ENCODE measurements around the gene TP53BP2. TPM values are rescaled to one million over a fixed set of nuclear protein-coding genes. Genes with fewer than 3 reads are reported as not detected.
"Not testable (repeated sequence)": the region's sequence is repeated elsewhere in the genome, so short reads cannot be mapped to it uniquely, and the experiment has no call there.

TP53BP2 gene
- total RNA-seq, 4 donors from 2014 or later: 33.7 to 65.9 (median 48.6) TPM

DNA sequence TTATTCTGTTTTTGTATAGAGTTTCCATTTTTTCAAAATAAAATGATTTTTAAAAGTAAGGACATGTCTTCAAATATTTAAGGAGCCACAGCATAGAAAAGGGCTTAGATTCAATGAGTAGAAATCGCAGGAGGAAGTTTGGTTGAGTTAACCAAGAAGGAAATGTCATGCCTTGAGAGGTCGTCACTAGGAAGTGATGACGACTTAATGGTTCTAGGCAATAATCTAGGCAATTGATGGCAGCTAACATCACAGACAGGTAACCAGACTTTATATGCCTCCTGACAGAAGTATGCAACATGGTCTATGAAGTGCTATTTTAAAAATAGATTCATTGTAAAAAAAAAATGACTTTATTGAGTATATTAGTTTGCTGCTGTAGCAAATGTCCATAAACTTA lies 32.1 kb upstream of the TP53BP2 start:
- ATAC-seq (ENCODE audit: low FRiP score) (no peak), DNase-seq (ENCODE audit: low spot score) (no peak)
- TF ChIP-seq, protein P1, sequence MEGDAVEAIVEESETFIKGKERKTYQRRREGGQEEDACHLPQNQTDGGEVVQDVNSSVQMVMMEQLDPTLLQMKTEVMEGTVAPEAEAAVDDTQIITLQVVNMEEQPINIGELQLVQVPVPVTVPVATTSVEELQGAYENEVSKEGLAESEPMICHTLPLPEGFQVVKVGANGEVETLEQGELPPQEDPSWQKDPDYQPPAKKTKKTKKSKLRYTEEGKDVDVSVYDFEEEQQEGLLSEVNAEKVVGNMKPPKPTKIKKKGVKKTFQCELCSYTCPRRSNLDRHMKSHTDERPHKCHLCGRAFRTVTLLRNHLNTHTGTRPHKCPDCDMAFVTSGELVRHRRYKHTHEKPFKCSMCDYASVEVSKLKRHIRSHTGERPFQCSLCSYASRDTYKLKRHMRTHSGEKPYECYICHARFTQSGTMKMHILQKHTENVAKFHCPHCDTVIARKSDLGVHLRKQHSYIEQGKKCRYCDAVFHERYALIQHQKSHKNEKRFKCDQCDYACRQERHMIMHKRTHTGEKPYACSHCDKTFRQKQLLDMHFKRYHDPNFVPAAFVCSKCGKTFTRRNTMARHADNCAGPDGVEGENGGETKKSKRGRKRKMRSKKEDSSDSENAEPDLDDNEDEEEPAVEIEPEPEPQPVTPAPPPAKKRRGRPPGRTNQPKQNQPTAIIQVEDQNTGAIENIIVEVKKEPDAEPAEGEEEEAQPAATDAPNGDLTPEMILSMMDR (IDR thresholded peaks at IDR 0.05): no peak

DNA sequence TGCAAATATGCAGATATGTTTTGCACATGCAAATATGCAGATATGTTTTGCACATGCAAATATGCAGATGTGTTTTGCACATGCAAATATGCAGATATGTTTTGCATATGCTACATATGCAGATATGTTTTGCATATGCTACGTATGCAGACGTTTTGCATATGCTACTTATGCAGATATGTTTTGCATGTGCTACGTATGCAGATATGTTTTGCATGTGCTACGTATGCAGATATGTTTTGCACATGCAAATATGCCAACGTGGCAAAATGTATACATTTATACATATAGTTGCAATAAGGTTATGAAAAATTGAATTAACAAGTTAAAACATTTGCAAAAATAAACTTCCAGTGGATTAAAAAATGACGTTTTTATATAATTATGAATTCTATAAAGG lies 30.8 kb upstream of the TP53BP2 start:
- no peak for ATAC-seq (ENCODE audit: low FRiP score)
- DNase-seq (ENCODE audit: low spot score): no peak
- TF ChIP-seq, protein P1 (IDR thresholded peaks at IDR 0.05): no peak

DNA sequence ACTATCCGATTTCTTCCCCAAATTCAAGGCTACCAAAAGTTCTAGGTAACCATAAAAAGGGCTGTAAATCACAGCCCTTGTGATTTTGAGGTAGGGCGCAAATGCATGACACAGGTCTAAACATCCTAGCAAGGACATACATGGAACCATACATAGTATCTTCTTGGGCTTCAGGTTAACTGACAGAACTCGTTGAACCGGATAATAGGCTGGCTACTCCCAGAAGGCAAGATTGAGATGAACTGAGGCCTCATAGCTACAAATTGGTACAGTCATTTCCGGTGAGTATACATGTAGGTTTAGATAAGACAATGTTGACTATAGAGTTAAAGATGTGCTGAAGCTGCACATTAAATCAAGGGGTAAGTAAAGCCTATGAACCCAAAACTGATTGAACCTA lies 27.3 kb upstream of the TP53BP2 start:
- no peak for ATAC-seq (ENCODE audit: low FRiP score)
- no peak for DNase-seq (ENCODE audit: low spot score)
- TF ChIP-seq, protein P1 (IDR thresholded peaks at IDR 0.05): no peak

DNA sequence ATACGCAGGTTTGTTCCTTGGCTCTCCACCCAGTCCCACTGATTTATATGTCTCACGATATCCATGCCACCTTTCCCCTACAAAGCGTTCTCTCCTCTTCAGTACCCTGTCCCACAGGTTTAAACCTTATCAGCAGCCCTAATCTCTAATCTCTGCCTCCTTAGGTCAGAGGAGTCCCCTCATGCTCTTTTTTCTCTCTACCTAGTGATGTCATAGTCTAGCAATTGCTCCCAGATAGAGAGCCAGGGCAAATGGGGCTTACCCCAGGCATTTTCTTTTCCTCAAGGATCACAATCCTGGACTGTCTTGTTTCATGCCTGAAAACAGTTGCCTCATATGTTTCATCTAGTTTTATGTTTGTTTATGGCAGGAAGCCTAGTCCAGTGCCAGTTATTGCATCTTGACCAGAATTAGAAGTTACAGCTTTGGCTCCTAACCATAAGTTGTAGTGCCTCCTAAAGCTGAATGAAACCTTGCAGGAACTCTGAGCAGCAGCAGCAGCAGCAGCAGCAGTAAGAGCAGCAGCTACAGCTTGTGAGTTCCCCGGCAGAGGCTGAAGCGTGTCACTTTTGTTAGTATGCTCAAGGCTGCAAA lies 26.7 kb upstream of the TP53BP2 start:
- ATAC-seq (ENCODE audit: low FRiP score): no peak

DNA sequence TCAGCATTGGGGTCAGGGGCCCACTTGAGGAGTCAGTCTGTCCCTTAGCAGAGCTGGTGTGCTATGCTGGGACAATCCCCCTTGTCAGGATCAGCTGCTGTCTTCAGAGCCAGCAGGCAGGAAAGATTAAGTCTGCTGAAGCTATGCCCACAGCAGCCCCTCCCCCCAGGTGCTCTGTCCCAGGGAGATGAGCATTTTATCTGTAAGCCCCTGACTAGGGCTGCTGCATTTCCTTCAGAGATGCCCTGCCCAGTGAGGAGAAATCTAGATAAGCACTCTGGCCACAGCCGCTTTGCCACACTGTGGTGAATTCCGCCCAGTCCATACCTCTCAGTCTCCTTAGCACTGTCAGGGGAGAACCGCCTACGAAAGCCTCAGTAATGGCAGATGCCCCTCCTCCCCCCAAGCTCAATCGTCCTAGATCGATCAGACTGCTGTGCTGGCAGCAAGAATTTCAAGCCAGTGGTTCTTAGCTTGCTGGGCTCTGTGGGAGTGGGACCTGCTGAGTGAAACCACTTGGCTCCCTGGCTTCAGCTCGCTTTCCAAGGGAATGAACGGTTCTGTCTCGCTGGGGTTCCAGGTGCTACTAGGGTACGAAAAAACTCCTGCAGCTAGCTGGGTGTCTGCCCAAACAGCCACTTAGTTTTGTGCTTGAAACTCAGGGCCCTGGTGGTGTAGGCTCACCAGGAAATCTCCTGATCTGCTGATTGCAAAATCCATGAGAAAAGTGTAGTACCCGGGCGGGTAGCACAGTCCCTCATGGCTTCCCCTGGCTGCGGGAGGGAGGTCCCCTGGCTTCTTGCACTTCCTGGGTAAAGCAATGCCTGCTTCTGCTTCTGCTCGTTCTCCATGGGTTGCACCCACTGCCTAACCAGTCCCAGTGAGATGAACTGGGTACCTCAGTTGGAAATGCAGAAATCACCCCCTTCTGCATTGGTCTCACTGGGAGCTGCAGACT lies 25.1 kb upstream of the TP53BP2 start:
- DNase-seq (ENCODE audit: low spot score) (no peak), ATAC-seq (ENCODE audit: low FRiP score) (no peak)
- TF ChIP-seq, protein P1 (IDR thresholded peaks at IDR 0.05): no peak

More for the DNA sequence above, 26.7 kb upstream of the TP53BP2 start:
- no peak for DNase-seq (ENCODE audit: low spot score)
- TF ChIP-seq, protein P1 (IDR thresholded peaks at IDR 0.05): no peak

DNA sequence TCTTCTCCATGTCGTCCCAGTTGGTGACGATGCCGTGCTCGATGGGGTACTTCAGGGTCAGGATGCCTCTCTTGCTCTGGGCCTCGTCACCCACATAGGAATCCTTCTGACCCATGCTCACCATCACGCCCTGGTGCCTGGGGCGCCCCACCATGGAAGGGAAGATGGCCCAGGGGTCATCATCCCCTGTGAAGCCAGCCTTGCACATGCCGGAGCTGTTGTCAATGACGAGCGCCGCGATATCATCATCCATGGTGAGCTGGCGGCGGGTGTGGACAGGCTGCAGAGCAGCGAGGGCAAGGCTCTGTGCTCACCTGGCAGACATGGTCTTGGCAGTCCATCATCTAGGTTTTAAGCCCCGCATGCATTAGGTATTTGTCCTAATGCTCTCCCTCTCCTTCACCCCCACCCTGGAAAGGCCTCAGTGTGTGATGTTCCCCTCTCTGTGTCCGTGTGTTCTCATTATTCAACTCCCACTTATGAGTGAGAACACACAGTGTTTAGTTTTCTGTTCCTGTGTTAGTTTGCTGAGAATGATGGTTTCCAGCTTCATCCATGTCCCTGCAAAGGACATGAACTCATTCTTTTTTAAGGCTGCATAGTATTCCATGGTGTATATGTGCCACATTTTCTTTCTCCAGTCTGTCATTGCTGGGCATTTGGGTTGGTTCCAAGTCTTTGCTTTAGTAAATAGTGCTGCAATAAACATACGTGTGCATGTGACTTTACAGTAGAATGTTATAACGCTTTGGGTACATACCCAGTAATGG lies 19.0 kb upstream of the TP53BP2 start:
- not testable (repeated sequence) for DNase-seq (ENCODE audit: low spot score); ATAC-seq (ENCODE audit: low FRiP score)

DNA sequence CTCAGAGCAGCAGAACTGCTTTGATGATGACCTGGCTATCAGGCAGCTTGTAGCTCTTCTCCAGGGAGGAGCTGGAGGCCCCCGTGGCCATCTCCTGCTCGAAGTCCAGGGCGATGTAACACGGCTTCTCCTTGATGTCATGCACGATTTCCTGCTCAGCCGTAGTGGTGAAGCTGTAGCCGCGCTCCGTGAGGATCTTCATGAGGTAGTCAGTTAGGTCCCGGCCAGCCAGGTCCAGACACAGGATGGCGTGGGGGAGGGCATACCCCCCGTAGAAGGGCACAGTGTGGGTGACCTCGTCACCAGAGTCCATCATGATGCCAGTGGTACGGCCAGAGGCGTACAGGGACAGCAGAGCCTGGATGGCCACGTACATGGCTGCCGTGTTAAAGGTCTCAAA lies 18.3 kb upstream of the TP53BP2 start:
- ATAC-seq (ENCODE audit: low FRiP score) (no peak), DNase-seq (ENCODE audit: low spot score) (no peak)
- TF ChIP-seq, protein P1 (IDR thresholded peaks at IDR 0.05): no peak
